H1 (cell line): ENCODE data around the gene TSPAN16.

ENCODE experiments used
- CBX8 ChIP-seq: fragments of 300-800, 300-1000 bp; sonication (generic); IDR thresholded peaks from 2 replicates; pipeline ENCODE4 v1.7.1; 2016; ENCODE audit warnings: low read depth, low read length, borderline replicate concordance
- POLR2A ChIP-seq, 2 experiments: IDR thresholded peaks; 1 replicate in 1 of 2; 2 replicates in 1 of 2; pipeline ENCODE4 v1.6.1; 2011; ENCODE audit warnings: low read depth in 2 of 2, low read length in 2 of 2, mild to moderate bottlenecking in 2 of 2; ENCODE audit errors: control extremely low read depth in 1 of 2
- RNF2 ChIP-seq: fragments of 200-900, 300-1000 bp; sonication (generic); IDR thresholded peaks from 2 replicates; pipeline ENCODE4 v1.7.1; 2016; ENCODE audit warnings: borderline replicate concordance, low read depth, mild to moderate bottlenecking, antibody characterized with exemption, low read length; ENCODE audit not compliant: poor library complexity, severe bottlenecking; ENCODE audit errors: missing control alignments
- RXRA ChIP-seq: IDR thresholded peaks from 2 replicates; pipeline ENCODE4 v1.6.1; 2011; ENCODE audit warnings: low read depth, mild to moderate bottlenecking, low read length, moderate library complexity; ENCODE audit not compliant: insufficient read depth
- TBP ChIP-seq: IDR thresholded peaks from 2 replicates; pipeline ENCODE4 v1.6.1; 2011; ENCODE audit warnings: low read depth, low read length, improper control_type of control experiment
- TF ChIP-seq, protein P1 (sequence below), 3 experiments: IDR thresholded peaks; 1 replicate in 2 of 3; 2 replicates in 1 of 3; pipeline versions ENCODE4 v1.5.1 to v1.6.1; 2011; ENCODE audit warnings: low read length in 3 of 3, mild to moderate bottlenecking in 3 of 3, inconsistent platforms in 2 of 3, low read depth in 1 of 3, moderate library complexity in 1 of 3; ENCODE audit not compliant: insufficient read depth in 1 of 3; ENCODE audit errors: control extremely low read depth in 1 of 3

DNA sequence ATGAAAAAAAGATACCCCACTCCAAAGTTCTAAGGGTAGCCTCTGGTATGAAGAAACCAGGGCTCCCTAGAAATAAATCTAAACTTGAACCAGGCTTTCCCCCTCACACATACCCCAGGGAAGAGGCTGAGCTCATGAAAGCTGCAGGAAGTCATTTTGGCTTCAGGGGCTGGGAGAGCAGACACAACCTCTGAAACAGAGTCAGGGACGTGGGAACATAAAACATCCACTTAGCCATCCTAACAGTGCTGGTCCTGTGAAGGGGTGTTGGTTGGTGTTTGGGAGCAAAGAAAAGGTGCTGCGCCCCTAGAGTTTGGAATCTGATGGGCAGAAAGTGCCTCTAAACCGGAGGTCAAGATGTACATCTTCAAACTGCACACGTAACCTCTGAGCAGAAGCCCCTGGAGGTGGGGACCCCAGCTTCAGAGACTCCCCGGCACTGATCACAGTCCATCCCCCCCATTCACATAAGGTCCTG, 27.7 kb downstream of the TSPAN16 start:
- TF ChIP-seq, protein P1, sequence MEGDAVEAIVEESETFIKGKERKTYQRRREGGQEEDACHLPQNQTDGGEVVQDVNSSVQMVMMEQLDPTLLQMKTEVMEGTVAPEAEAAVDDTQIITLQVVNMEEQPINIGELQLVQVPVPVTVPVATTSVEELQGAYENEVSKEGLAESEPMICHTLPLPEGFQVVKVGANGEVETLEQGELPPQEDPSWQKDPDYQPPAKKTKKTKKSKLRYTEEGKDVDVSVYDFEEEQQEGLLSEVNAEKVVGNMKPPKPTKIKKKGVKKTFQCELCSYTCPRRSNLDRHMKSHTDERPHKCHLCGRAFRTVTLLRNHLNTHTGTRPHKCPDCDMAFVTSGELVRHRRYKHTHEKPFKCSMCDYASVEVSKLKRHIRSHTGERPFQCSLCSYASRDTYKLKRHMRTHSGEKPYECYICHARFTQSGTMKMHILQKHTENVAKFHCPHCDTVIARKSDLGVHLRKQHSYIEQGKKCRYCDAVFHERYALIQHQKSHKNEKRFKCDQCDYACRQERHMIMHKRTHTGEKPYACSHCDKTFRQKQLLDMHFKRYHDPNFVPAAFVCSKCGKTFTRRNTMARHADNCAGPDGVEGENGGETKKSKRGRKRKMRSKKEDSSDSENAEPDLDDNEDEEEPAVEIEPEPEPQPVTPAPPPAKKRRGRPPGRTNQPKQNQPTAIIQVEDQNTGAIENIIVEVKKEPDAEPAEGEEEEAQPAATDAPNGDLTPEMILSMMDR (IDR thresholded peaks at IDR 0.05; ENCODE audit: control extremely low read depth in 1 of 3, insufficient read depth in 1 of 3, low read depth in 1 of 3, low read length in 3 of 3), result peak in 2 of 3 experiments; percentile 9 to 40; a peak in 1 of 4 replicates
- TF ChIP-seq CBX8 (no peak), RXRA (no peak), POLR2A (IDR thresholded peaks at IDR 0.05; ENCODE audit: control extremely low read depth in 1 of 2, low read depth in 2 of 2, low read length in 2 of 2) (no peak), TBP (no peak), RNF2 (no peak)
